Mesendoderm (in vitro differentiated cells): ENCODE data around the gene TMTC1.

ENCODE experiments used
- DNase-seq: peaks from one replicate; pipeline ENCODE4 v3.0.0; 2013
- H2AK5ac ChIP-seq: 2 replicates; pipeline ENCODE4 v1.6.1; 2013; ENCODE audit warnings: low read length, inconsistent platforms
- H2BK120ac ChIP-seq: 2 replicates; pipeline ENCODE4 v1.6.1; 2013; ENCODE audit warnings: low read depth, mild to moderate bottlenecking, low read length, moderate library complexity, mixed read lengths
- H2BK15ac ChIP-seq: replicated peaks from 2 replicates; pipeline ENCODE4 v1.6.1; 2013; ENCODE audit warnings: low read depth, mild to moderate bottlenecking, moderate library complexity
- H2BK5ac ChIP-seq: 2 replicates; pipeline ENCODE4 v1.6.1; 2013; ENCODE audit warnings: low read length, inconsistent platforms
- H3K18ac ChIP-seq: 2 replicates; pipeline ENCODE4 v1.6.1; 2013; ENCODE audit warnings: mild to moderate bottlenecking, low read length, mixed read lengths
- H3K23ac ChIP-seq: one replicate; pipeline ENCODE4 v1.6.1; 2013; ENCODE audit warnings: low read length
- H3K27ac ChIP-seq: 2 replicates; pipeline ENCODE4 v1.5.1; 2013; ENCODE audit warnings: low read depth, mild to moderate bottlenecking, inconsistent platforms, low read length, moderate library complexity
- H3K27me3 ChIP-seq: 2 replicates; pipeline ENCODE4 v1.6.1; 2013; ENCODE audit warnings: low read length, control low read depth, mild to moderate bottlenecking, inconsistent platforms; ENCODE audit not compliant: insufficient read depth, poor library complexity
- H3K36me3 ChIP-seq: 2 replicates; pipeline ENCODE4 v1.6.1; 2013; ENCODE audit warnings: low read length, inconsistent platforms; ENCODE audit not compliant: control insufficient read depth, insufficient read depth
- H3K4ac ChIP-seq: one replicate; pipeline ENCODE4 v1.6.1; 2013; ENCODE audit warnings: low read depth, mild to moderate bottlenecking, low read length, moderate library complexity
- H3K4me1 ChIP-seq: 2 replicates; pipeline ENCODE4 v1.6.1; 2013; ENCODE audit warnings: low read depth, low read length, inconsistent platforms; ENCODE audit not compliant: control insufficient read depth
- H3K4me2 ChIP-seq: 2 replicates; pipeline ENCODE4 v1.6.1; 2013; ENCODE audit warnings: low read length
- H3K4me3 ChIP-seq: 2 replicates; pipeline ENCODE4 v1.5.1; 2013; ENCODE audit warnings: mild to moderate bottlenecking, low read length
- H3K56ac ChIP-seq: one replicate; pipeline ENCODE4 v1.6.1; 2013; ENCODE audit warnings: low read length
- H3K79me1 ChIP-seq: 2 replicates; pipeline ENCODE4 v1.6.1; 2013; ENCODE audit warnings: low read length, inconsistent platforms
- H3K79me2 ChIP-seq: 2 replicates; pipeline ENCODE4 v1.6.1; 2013; ENCODE audit warnings: mild to moderate bottlenecking, low read length; ENCODE audit not compliant: control insufficient read depth, insufficient read depth
- H3K9ac ChIP-seq: 2 replicates; pipeline ENCODE4 v1.6.1; 2013; ENCODE audit warnings: low read length, inconsistent platforms
- H4K5ac ChIP-seq: one replicate; pipeline ENCODE4 v1.6.1; 2013; ENCODE audit warnings: low read length
- H4K8ac ChIP-seq: one replicate; pipeline ENCODE4 v1.6.1; 2013; ENCODE audit warnings: low read depth, mild to moderate bottlenecking, control low read depth, low read length, moderate library complexity
- WGBS: extraction: QIAGEN DNeasy Blood & Tissue Kit; methylation state at CpG from one replicate; pipeline ENCODE4 v1.1.7; 2013; ENCODE audit warnings: low lambda C conversion rate, missing lambda C conversion rate; ENCODE audit not compliant: insufficient coverage; ENCODE audit errors: extremely low coverage; 5-methylcytosine and 5-hydroxymethylcytosine counted together

The TMTC1 gene

DNA sequence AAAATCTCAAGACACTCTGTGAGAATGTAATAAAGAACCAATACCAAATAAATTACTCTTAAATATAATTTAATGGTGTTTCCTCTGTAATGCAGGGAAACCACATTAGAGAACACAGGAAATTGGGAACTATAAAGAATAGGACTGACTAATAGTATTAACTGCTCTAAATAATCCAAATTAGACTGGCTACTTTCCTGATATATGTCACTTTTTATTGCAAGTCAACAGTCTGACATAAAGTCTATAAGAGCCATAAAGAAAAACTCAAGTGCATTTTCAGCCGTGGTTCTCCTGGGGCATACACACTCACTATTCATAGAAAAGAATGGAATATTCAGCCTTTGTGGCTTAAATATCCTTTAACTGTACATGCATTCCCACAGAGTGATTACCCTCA, 161.5 kb downstream of the TMTC1 start:
- Histone ChIP-seq H3K27me3 (no peaks in the 10 kb centered on the region), H4K8ac (no peak overlapping the region), H2BK15ac (no peak overlapping the region), H3K79me2 (no peaks in the 10 kb centered on the region), H2BK120ac (no peak overlapping the region), H3K36me3 (no peaks in the 10 kb centered on the region), H3K4me3 (no peak overlapping the region), H3K23ac (no peak overlapping the region), H3K9ac (no peak overlapping the region), H3K18ac (no peak overlapping the region), H4K5ac (no peak overlapping the region), H3K56ac (no peak overlapping the region), H3K27ac (no peak overlapping the region), H3K79me1 (no peaks in the 10 kb centered on the region), H2AK5ac (no peak overlapping the region), H3K4me2 (no peak overlapping the region), H3K4ac (no peak overlapping the region), H3K4me1 (no peaks in the 10 kb centered on the region), H2BK5ac (no peak overlapping the region)
- DNase-seq, result no peak
- WGBS, result no CpG with 5 or more reads among the region's 1 CpG

DNA sequence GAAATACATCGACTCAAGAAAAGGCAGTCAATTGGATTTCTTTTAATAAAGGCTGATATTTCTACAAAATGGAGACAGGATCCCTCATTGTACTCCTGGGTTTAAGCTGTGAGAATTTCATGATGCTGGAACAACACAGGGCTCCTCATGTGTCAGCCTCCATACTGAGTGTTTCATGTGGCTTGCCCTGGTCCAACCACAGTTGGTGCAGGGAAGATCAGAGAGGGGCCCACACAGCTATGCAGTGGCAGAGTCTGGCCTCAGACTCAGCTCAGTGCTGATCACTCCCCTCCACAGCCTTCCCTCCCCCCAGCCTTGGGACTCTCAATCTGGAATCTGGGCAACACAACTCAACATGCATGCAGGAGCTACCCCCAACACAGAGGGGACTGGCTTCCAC, 163.7 kb downstream of the TMTC1 start:
- Histone ChIP-seq H3K79me1 (no peaks in the 10 kb centered on the region), H2BK120ac (no peak overlapping the region), H3K18ac (no peak overlapping the region), H3K27me3 (no peaks in the 10 kb centered on the region), H3K9ac (no peak overlapping the region), H3K27ac (no peak overlapping the region), H2AK5ac (no peak overlapping the region), H2BK15ac (no peak overlapping the region), H3K4me3 (no peak overlapping the region), H3K4me1 (no peaks in the 10 kb centered on the region), H3K4ac (no peak overlapping the region), H3K36me3 (no peaks in the 10 kb centered on the region), H3K23ac (no peak overlapping the region), H3K79me2 (no peaks in the 10 kb centered on the region), H3K4me2 (no peak overlapping the region), H4K5ac (no peak overlapping the region), H2BK5ac (no peak overlapping the region), H4K8ac (no peak overlapping the region), H3K56ac (no peak overlapping the region)
- no peak for DNase-seq
- no CpG with 5 or more reads among the region's 1 CpG for WGBS

- Histone ChIP-seq H3K4me2 (no peak overlapping the region), H4K5ac (no peak overlapping the region), H2BK15ac (no peak overlapping the region), H3K4me1 (no peaks in the 10 kb centered on the region), H3K79me2 (no peaks in the 10 kb centered on the region), H3K23ac (no peak overlapping the region), H2AK5ac (no peak overlapping the region), H3K9ac (no peak overlapping the region), H3K36me3 (no peaks in the 10 kb centered on the region), H3K4me3 (no peak overlapping the region), H2BK5ac (no peak overlapping the region), H3K79me1 (no peaks in the 10 kb centered on the region), H3K27me3 (no peaks in the 10 kb centered on the region), H3K18ac (no peak overlapping the region), H3K4ac (no peak overlapping the region), H4K8ac (no peak overlapping the region), H3K27ac (no peak overlapping the region), H2BK120ac (no peak overlapping the region), H3K56ac (no peak overlapping the region)
- no CpG with 5 or more reads among the region's 1 CpG for WGBS
- DNase-seq, result no peak
These were observed 166.3 kb downstream of the TMTC1 start for GRCh38 chr12:29617407-29617803.

DNA sequence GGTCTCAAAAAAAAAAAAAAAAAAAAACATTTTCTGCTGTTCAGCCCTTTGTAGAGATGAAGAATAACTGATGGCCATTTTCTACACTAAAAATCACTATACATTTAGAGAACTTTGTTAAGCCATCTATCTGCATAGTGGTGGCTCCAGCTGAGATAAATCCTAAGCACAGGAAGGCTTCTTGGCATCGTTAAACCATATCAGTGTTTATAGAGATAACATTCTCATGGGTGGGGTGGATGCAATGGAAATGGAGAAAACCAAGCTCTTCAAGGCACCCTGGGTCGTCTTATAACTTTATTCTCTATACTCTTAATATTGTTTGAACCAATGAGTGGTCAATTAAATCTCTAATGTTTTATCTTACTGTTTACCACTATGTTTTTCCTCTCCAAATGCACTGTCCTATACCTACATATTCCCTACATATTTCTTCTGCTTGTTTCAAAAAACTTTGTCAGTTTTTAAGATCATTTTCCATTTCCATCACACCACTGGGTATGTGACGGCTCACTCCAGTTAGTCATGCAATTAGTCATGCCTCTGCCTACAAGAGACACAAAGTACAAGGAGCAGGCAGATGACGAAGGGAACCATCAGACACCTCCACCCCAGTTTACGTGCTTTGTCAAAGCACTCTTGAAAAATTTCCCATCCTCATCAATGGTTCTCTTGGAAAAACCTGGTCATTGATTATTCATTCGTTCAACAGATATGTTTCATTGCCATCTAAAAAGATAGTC, 166.9 kb downstream of the TMTC1 start:
- Histone ChIP-seq H3K79me1 (no peaks in the 10 kb centered on the region), H3K18ac (no peak overlapping the region), H3K4ac (no peak overlapping the region), H2BK15ac (no peak overlapping the region), H3K4me1 (no peaks in the 10 kb centered on the region), H2BK120ac (no peak overlapping the region), H2BK5ac (no peak overlapping the region), H3K27ac (no peak overlapping the region), H4K5ac (no peak overlapping the region), H2AK5ac (no peak overlapping the region), H3K56ac (no peak overlapping the region), H3K4me3 (no peak overlapping the region), H3K79me2 (no peaks in the 10 kb centered on the region), H4K8ac (peak overlapping the region; percentile 57), H3K23ac (no peak overlapping the region), H3K27me3 (no peaks in the 10 kb centered on the region), H3K9ac (no peak overlapping the region), H3K36me3 (no peaks in the 10 kb centered on the region), H3K4me2 (no peak overlapping the region)
- no CpG with 5 or more reads among the region's 6 CpGs for WGBS
- DNase-seq, result peak; percentile 27

GRCh38 chr12:29614694-29615325, 168.9 kb downstream of the TMTC1 start:
- Histone ChIP-seq H3K4ac (no peak overlapping the region), H3K18ac (no peak overlapping the region), H3K79me2 (no peaks in the 10 kb centered on the region), H2BK120ac (no peak overlapping the region), H3K4me1 (peaks cover 2% of the 10 kb centered on the region), H2BK15ac (no peak overlapping the region), H4K5ac (no peak overlapping the region), H3K36me3 (no peaks in the 10 kb centered on the region), H3K27me3 (no peaks in the 10 kb centered on the region), H3K9ac (no peak overlapping the region), H4K8ac (no peak overlapping the region), H3K27ac (no peak overlapping the region), H2BK5ac (no peak overlapping the region), H3K4me2 (no peak overlapping the region), H3K4me3 (no peak overlapping the region), H3K79me1 (no peaks in the 10 kb centered on the region), H3K23ac (no peak overlapping the region), H3K56ac (no peak overlapping the region), H2AK5ac (no peak overlapping the region)
- WGBS, result no CpG with 5 or more reads among the region's 2 CpGs
- no peak for DNase-seq

GRCh38 chr12:29612912-29613311, 170.8 kb downstream of the TMTC1 start:
- Histone ChIP-seq H3K23ac (no peak overlapping the region), H3K79me2 (no peaks in the 10 kb centered on the region), H3K4me3 (no peak overlapping the region), H3K4me1 (peaks cover 10% of the 10 kb centered on the region), H3K4me2 (no peak overlapping the region), H3K36me3 (no peaks in the 10 kb centered on the region), H3K27ac (no peak overlapping the region), H2BK120ac (no peak overlapping the region), H3K4ac (no peak overlapping the region), H2BK15ac (no peak overlapping the region), H2BK5ac (no peak overlapping the region), H3K27me3 (no peaks in the 10 kb centered on the region), H3K9ac (no peak overlapping the region), H3K56ac (no peak overlapping the region), H2AK5ac (no peak overlapping the region), H4K5ac (no peak overlapping the region), H4K8ac (no peak overlapping the region), H3K79me1 (no peaks in the 10 kb centered on the region), H3K18ac (no peak overlapping the region)
- DNase-seq, result no peak
